ENCODE measurements around the gene POLN.
"Not testable (repeated sequence)": the region's sequence is repeated elsewhere in the genome, so short reads cannot be mapped to it uniquely, and the experiment has no call there.

Gene POLN

DNA sequence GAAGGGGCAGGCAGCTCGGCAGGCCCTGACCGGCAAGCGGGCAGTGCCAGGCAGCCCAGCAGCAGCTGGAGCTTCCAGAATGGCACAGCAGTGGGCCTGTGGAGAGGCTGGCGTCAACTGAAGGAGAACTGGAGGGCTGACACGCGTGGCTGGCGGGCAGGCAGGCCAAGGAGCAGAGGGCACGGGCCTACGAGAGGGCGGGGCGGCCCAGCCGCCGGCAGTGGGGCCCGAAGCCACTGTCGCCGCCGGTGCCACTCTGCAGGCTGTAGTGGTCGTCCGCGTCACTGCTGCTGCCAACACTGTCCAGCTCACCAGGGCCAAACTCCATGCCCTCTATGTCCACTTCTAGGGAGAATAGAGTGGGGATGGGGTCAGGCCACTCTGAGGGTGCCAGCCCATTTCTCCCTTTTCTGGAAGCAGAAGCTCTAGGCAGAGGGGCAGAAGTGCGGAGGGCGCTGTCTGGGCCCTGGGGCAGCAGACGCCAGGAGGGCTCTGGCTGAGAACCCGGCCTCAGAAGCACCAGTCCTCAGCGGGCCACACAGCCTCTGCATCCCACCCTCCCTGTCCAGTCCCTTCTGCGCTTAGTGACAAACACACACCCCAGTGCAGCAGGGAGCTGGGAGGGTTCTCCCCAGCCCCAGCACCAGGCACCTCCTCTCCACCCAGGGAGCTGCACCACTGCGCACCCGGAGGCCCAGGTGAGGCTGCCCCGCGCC lies 8.6 kb upstream of the POLN start:
- no peak for DNase-seq

DNA sequence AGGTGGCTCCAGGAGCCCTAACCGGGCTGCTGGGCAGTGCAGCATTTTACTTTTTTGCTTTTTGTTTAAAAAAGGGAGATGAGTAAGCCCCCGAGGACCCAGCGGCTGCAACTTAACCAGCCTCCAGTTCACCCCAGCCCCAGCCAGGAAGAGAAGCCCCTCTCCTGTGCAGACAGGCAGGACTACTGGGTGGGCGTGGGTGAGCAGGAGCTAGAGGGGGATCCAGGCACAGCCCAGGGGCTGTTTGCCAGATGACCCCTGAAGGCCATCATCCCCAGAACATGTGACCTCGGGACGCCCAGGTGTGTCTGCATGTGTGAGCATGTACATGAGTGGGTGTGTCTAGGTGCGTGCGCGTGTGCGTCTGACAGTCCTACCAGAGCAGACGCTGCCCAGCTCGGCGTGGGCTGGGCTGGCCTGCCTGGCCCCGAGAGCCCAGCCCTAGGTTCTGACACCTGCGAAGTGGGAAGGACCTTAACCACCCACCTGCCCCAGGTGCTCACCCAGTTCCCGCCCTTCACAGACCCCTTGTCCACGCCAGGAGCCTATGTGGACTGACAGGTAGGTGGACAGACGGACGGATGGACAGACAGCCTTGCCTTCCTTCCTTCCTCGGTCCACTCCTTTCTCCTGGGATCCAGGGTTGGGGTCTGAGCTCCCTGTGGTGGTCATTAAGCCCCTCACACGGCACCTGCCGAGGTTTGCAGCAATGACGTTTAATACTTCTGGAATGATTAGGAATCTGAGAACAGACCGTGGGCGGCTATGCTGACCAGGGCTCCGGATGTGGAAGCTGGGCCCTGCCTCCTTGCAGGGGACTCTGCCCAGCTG lies 7.8 kb upstream of the POLN start:
- DNase-seq, result no peak

DNA sequence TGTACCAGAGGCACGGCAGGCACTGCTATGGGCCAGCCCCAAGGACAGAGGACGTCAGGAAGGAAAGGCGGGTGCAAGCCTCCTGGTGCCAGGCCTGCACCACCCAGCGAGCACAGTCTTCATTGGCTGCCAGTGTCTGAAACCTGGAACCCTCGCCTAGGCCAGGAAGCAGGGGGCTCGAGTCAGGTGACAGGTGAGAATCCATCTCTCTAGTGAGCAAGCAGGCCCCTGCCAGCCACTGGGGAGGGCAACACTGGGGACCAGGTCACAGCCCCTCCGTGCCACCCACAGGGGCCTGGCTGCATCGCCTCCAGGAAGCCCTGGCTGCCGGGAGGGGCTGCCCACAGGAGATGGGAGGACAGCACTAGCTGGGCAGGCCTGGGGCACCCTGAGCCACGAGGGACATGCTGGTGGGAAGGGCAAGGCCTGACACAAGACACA lies 6.9 kb upstream of the POLN start:
- DNase-seq, result no peak

DNA sequence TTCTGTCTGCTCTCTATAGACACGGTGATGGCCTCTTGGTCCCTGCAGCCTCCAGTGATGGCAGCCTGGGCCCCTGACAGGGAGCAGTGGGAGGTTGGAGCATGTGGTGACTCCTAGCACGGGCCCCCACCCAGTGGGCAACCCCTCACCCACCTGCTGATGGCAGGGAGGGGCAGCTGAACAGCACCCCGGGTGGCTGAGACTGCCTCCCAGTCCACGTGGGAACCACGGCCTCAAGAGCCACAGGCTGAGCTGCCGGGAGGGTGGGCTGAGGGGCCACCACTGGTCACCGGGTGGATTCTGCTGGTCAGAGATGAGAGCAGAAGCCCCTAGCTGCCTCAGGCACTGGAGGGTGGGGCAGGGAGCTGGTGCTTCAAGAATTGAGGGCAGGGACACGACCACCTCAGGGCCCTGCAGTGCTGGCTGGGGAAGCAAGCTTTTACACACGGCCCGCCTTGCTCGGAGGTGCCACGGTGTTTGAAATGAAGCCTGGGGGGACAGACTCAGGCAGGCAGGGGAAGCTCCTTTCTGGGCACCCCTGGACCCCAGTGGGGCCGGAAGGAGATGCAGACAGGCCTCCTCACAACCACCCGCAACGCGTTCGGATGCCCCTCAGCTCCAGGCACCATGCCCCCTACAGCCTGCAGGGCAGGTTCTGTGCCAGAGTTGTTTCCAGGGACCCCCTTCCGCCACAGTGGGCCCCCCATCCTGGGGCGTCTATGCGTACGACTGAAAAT lies 6.3 kb upstream of the POLN start:
- DNase-seq, result no peak

DNA sequence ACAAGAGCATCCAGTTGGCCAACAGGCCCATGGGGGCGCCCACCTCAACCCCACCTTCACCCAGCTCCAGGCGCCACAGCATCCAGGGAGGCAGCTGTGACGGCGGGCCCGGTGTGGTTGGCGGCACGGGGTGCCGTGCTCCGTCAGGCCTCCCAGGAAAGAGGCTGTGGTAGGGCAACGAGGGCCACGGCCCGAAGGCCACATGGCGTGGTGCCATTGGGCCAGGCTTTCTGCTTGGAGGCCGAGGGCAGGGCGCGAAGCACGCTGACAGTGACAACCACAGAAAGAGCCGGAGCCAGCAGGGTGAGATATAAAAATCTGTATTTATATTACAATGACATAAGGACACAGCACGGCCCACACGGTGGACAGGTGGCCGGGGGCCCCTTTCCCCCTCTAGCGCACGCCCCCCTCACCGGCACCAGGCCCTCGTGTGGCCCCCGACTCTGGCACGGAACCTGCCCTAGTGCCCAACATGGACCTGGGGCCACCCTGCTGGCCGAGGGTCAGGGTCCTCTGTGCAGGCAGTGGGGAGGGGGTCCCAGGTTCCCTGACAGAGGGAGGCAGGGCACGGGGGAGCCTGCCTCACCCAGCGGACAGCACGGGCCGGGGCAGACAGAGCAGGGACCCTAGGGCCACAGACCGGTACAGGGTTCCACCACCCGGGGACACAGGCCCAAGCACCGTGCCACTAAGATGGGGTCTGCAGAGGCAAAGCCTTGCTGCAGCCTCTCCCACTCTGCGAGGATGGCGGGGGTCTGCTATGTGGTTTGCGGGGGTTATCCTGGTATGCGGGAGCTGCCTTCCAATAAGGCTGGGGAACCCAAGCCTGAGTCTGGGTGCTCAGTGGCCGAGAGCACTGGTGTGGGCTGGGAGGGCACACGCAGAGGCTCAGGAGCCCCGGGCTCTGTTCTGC lies 5.5 kb upstream of the POLN start:
- no peak for DNase-seq

DNA sequence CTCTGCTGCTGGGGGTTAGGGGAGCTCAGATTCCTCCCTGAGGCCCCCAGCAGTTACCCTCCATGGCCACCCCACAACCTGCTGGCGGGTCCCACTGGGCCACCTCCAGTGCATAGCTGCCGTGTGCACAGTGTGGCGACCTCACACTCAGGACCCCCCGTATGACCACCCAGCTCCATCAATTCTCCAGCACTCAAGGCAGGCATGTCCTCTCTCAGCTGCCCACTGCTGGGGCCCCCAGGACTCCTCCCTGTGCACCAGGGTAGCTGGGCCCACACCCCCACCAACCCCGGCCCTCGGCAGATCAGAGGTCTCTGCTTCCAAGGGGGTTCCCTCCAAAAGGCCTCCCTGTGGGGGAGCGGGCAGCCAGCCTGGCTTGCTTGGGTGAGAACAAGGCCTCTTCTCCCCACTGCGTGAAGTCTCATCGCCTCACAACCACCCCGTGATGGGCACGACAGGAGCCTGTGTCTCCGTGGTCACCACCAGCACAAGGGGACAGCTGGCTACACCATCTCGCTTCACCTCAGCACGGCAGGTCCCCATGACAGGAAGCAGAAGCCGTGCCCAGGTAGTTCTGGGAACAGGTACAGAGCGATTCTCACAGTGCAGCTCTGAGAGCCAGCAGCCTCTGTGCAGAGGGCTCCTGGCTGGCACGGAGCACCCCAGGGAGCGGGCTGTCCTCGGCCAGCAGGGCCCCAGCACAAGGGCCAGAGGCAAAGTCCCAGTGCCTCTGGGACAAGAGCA lies 4.6 kb upstream of the POLN start:
- DNase-seq, result no peak

DNA sequence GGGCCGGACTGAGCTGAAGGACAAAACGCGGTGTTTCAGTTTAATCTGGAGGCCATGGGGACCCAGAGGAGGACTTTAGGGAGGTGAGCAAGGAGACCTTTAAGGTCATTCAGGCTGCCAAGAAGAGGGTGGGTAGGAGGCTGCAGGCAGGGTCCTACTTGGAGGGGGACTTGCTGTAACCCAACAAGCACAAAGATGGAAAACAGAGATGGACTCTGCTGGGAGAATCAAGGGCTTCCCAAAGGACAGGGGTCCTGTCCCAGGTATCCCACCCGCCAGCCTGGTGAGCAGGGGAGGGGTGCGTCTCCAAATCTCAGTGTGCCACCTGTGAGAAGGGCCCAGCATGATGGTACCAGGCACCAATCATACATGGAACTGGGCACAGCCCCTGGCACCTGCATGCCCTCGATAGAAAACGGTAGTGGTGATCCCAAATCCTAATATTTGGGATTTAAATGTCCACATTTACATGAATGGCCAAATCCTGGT lies 3.9 kb upstream of the POLN start:
- DNase-seq, result no peak

DNA sequence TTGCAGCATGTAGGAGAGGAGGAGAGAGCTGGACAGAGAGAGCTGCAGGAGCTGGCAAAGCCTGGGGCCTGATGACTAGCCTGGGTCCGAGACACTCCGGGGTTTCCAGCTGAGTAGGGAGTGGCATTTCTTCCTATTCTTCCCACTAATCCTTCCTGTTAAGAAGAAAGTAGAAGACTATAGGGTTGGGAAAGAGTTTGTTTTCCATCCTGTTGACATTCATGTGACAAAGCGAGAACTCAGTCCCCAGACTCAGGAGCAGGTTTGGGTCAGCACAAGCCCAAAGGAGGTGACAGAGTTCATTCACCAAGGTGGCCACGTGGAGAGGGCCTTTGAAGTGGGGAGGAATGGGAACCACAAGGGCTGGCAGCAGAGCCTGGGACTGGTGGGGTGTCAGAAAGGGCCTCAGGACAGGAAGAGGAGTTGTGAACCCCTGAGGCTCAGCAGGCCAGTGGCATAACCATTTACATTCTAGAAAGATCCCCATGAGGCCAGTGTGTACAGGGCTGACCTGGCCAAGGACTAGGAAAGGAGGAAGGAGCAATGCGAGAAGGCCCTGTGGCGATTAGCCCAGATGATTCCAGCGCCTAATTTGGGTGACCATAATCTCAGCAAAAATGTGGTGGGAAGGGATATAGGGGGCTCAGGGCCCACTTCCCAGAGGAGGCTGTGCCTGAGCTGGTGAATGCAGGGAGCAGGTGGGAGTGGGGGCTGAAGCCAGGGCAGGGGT lies 3.3 kb upstream of the POLN start:
- DNase-seq, result no peak

DNA sequence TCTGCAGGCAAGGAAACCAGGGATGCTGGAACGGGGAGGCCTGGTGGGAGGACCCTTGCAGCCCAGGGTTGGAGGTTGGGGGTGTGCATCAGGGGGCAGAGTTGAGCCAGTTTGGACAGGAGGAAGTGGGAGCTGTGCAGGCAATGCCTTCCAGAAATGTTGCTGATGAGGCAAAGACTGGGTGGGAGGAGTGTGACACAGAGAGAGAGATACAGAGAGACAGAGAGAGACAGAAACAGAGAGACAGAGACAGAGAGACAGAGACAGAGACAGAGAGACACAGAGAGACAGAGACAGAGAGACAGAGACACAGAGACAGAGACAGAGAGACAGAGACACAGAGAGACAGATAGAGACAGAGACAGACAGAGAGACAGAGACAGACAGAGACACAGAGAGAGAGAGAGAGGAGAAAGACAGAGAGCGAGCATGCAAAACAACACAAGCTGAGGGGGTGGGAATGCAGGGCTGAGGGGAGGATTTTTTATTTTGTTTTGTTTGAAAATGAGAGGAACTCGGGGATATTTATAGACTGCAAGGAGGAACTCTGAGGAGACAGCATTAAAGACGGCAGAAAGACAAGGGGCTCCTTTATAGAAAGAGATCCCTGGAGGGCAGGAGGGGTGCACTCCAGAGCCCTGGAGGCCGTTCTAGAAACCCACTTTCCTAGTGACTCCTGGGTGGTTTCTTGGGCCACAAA lies 1.9 kb upstream of the POLN start:
- no peak for DNase-seq

DNA sequence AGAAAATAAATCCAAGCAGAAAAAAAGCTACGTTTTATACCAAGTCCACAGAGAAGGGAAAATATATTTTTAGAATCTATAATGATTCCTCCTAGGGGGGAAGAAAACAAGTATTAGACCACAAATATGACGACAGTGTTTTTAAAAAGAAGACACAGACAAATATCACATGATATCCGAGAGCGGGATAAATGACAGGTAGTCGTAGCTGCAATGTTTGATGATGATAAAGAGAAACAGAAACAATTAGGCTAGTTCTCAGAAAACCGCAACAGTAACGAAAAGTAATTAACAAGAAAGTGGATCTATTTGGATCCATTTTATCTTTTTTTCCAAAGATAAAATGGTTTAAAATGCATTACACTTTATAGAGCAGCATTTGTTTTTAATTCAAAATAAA lies 918 bp downstream of the POLN start:
- no peak for DNase-seq

DNA sequence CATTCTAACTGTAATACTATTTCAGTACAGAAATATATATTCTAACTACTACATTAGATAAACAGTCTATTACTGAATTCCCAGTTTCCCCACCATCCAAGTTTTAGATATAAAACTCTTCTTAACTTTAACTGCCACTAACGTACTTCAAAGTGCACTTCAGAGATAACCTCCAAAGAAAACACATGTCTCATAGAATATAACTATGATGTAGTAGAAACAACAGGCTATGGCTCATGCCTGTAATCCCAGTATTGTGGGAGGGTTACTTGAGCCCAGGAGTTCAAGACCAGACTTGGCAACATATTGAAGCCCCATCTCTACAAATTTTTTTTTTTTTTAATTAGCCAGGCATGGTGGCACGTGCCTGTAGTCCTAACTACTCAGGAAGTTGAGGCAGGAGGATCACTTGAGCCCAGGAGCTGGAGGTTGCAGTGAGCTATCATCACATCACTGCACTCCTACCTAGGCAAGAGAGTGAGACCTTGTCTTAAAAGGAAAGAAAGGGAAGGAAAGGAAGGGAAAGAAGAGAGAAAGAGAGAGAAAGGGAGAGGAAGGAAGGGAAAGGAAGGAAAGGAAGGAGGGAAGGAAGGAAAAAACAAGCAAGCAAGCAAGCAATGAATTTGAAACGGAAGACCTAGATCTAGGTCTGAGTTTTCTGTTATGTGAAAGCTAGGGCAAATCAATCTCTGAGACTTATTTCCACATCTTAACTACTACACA lies 4.8 kb downstream of the POLN start:
- DNase-seq, result no peak

DNA sequence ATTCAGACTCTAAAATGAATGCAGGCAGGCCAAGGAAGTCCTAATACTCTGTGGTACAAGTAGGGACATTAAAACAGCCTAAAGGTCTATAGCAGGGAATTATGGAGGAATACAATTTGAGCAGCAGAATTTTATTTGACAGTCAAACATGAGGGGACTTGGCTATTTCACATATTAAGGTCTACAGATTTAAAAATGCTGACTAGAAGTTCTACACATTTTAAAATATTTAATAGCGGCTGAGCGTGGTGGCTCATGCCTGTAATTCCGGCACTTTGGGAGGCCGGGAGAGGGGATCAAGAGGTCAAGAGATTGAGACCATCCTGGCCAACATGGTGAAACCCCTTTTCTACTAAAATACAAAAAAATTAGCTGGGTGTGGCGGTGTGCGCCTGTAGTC lies 10.8 kb downstream of the POLN start:
- no peak for DNase-seq

DNA sequence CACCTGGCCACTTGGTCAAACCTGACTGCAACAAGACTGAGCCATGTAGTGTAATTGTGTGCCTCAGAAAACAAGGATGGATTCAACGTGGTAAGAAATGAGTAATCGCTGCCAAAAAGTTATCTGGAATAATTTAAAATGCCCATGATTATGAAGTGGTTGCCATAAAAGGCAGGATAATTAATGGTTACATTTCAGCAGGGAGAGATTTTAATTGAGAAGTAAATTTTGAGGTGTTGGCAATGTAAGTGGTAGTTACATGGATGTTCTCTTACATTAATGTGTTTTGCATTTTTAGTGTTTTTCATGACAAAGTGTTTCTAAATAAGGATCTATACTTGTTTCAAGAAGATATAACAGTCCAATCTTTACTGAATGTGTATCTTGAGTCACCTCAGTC lies 15.7 kb downstream of the POLN start:
- DNase-seq, result no peak

DNA sequence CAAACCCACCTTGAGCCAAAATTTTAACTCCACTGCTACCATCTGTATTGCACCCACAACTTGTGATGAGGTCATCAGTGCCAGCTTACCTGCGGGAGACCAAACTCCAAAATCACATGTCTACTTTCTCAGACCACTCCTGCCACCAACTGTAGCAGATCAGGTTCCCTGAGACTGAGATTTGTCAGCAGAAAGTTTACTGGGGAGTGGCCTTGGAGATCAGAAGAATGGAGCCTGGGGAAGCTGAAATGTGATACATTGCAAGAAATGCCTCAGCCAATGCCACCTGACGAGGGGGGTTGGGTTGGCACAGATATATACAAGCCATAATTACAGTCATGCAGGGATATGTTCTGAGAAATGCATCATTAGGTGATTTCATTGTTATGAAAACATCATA lies 19.1 kb downstream of the POLN start:
- DNase-seq, result no peak

DNA sequence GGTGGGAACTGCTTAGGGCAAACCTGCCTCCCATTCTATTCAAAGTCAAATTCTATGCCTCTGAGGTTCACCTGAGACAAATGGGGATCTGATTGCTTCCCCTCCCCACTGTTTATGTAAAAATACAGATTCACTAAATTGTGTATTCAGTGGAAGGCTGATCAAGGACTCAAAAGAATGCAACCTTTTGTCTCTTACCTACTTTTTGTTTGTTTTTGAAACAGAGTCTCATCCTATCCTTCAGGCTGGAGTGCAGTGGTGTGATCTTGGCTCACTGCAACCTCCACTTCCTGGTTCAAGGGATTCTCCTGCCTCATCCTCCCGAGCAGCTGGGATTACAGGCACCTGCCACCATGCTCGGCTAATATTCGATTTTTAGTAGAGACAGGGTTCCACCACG lies 20.5 kb downstream of the POLN start:
- DNase-seq, result not testable (repeated sequence)

DNA sequence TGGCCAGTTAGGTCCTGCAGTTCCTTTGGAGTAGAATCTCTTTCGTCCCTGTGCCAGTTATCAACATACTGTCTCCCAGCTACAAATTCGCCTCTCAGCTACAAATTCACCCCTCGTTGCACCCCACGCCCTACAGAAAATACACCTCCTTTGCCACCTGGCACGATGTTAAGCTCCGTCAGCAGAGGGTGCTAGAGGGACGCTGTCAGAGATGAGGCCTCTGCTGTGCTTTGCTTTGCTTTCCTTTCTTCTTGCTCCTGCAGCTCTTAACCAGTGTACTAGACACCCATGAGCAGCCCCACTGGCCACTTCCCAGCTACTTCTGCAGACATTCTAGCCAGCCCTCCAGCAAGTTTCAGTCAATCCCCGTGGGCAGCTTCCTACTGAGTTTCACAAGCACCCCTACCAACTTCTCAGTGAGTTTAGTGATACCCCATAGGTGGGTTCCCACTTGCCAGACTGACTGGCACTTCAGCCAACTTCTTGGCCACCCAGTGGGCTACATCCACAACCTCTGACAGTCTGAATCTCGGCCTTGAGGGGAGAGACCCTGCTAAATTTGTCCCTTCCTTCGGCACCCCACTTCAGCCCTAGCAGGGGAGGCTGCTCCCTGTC lies 21.8 kb downstream of the POLN start:
- no peak for DNase-seq

DNA sequence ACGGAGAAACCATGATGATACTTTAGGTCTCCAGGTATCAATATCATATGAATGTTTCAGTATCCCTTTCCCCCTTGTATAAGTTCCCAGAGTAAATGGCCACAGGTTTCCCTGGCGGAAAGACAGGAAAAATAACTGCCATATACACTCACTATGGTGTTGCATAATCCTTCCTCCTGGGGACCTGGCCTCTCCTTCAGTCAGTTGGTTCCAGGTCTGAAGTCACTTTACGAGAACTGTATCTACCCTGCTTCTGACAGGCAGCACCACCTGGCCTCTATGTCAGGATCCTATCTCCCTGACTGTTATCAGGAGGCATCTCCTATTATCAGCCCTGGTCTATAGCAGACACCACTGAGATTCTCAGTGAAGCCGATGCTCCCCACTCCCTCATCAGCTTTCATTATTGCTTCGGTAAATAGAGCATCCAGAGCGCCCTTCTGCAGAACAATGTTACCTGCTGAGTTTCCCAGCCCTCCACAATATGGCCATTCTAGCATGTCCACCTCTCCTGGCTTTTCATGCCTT lies 22.6 kb downstream of the POLN start:
- no peak for DNase-seq

DNA sequence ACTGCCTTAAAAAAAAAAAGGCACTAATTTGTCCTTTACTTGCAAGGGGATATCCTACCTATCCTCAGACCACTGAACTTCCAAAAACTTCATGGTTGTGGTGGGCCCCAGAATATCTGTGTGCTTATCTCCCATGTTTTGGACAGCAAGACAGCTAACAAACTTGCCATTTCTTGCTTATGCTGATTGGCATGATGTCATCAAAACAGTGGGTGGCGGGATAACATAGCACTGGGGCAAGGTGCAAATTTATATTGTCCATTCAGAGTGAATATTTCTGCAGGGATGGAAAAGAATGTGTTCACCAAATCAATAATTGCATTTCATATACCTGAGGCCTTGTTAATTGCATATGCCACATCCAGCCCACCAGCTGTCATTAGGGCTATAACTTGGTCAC lies 23.5 kb downstream of the POLN start:
- no peak for DNase-seq

DNA sequence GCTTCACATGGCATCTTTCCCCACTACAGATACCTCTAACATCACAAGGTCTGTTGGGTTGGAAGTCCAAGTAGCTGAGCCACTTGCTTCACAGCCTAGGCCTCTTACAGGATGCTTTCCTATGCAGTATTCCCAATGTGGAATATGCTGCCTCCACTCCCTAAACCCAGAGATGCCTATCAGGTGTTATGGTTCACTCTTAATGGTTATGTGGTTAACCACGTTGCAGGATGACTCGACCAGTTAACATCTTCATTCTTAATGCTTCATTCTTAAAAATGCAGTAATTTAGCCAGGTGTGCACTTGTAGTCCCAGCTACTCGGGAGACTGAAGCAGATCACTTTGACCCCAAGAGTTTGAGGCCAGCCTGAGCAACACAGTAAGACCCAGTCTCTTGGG lies 24.2 kb downstream of the POLN start:
- no peak for DNase-seq

Data from NCI-H446 treated with DMSO at 0.1 percent for 48 hours (cell line).